ENCODE results near the gene SEPTIN1.
"Not testable (repeated sequence)": the region's sequence is repeated elsewhere in the genome, so short reads cannot be mapped to it uniquely, and the experiment has no call there.

The SEPTIN1 gene

DNA sequence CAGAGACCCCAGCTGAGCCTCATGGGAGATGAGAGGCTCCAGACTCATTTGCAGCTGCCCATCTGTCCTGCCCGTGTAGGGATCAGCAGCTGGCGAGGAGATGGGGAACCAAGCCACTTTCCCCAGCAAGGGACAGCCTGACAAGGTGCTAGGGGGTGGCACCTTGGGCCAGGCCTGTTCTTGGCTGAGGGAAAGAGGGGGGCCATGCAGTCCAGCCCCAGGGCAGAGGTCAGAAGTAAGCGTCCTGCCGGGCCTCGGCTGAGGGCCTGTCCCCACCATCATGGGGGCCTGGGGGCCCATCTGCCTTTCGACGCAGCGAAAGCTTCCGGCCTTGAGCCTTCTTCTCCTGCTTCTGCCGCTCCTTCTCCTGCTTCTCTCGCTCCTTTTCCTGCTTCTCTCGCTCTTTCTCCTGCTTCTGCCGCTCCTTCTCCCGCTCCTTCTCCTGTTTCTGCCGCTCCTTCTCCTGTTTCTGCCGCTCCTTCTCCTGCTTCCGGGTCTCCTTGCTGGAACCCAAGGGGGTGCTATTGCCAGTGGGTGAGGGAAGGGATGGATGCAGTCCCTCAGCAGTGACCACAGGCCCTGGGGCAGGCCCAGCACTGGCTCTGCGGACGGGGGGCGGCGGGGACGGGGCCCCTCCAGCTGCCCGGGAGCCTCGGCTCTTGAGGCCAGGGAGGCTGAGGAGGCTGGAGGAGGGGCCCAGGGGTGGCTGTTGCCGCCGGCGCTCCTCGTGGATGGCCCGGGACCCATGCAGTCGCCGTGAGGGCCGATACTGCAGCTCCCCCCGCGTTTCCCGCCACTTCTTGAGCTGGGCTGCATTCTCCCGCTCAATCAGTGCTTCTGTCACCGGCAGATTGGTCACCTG, 24.4 kb downstream of the SEPTIN1 start:
- no peak for DNase-seq (ENCODE audit: low read depth in 2 of 3, low spot score in 2 of 3)

DNA sequence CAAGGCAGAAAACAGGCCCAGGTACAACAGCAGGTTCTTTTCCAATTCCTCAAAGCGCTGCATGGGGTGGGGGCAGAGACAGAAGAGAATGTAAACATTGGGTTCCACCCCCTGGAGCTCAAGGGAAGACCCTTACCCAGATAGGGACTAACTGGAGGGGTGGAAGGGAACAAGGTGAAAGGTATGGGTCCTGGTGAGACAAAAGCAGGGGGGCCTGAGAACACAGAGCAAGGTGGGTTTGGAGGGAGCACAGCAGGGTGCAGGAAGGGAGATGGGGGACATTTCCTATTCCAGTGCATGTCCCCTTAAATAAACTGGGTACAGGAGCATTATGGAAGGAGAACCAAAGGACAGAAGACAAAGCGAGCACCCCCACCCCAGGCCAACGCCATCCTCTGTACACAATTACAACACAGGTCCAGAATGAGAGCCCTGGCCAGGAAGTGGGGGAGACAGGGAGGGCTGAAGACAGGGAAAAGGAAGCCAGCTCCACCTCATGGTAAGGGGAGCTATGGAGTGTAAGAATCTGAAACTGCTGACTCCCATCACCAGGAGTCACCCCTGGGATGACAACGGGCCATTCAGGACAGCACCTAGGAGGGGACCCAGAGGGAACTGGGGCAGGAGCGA, 25.2 kb downstream of the SEPTIN1 start:
- DNase-seq (ENCODE audit: low read depth in 2 of 3, low spot score in 2 of 3): no peak

DNA sequence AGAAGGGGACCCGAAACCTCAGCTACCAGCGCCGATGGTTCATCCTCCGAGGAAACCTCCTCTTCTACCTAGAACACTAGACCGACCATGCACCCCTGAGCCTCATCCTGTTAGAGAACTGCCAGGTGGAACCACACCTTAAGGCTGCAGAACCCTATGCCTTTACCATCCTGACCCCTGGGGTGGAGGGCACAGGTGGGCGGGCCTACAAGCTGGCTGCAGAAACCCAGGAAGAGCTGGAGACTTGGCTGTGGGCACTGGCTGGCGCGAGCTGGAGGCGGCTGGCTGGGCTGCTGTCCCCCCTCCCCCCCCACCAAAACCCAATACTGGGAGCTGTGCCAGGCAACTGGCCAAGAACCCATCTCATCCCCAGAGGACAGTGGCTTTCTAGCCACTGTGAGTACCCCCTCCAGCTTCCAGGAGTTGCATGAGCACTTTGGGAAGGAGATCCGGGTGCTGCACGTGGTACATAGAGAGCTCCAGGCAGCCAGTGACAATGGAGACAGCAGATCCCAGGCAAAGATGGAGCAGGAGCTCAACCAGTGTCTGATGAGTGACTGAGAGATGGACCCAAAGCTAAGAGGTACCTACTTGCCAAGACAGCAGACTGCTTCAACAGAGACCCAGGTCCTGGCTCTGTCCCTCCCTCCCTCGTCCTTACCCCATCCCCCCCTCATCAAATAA, 25.8 kb downstream of the SEPTIN1 start:
- no peak for DNase-seq (ENCODE audit: low read depth in 2 of 3, low spot score in 2 of 3)

DNA sequence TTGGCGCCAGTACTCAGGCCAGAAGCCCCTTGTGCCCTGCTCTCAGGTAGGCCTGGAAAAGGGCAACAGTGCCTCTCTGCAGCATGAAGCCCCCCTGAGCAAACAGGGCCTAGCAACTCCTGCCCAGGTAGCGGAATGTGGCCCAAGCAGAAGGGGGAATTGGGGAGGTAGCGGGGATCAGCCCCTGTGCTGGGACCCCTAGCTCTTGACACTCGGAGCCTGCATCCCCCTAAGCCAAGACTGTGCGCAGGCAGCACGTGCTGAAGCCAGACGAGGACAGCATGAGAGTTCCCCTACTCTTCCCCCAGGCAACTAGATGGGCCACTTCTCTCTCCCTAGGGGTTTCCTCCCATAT, 26.4 kb downstream of the SEPTIN1 start:
- no peak for DNase-seq (ENCODE audit: low read depth in 2 of 3, low spot score in 2 of 3)

DNA sequence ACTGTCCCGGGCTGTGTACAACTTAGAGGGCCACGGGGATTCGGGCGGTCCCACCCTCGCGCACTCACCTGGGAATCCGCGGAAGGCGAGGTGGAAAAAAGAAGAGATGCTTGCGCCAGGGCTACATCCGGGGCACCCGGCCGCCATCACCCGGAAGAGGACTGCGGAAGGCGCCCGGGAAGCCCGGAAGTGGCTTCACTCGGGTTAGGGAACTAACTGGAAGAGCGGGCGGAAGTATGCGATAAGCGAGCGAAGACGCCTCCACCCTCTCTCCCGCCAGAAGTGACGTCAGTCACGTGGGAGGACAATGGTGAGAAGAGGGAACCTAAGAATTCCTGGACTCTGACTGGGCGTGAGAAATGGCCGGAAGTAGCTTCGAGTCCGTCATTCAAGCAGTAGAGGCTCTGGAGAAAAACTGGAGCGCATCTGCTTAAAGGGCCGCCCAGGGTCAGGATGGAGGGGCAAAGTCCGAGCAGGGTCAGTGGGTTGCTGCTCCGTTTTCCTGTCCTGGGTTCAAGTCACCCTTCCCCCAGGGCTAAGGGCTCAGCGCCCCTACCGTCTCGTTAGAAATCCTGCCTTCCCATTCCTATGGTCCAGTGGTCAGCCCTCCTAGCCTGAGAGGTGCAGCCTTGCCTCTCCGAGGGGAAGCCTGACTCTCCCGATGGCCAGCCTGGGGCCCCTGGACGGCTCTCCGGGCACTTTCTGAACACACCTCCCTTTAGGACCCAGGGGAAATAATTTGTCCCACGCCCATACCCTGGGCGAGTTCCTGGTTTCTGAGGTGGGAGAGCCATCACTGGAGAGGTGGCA, 27.0 kb downstream of the SEPTIN1 start, which contains the start of gene CD2BP2:
Gene CD2BP2, minus strand, starts transcription at position 165 of the 810 bp plus-strand sequence. CDS start 627 bp downstream, outside the sequence.
- peak; percentile 72 to 79 (median 76) for DNase-seq (ENCODE audit: low read depth in 2 of 3, low spot score in 2 of 3)

DNA sequence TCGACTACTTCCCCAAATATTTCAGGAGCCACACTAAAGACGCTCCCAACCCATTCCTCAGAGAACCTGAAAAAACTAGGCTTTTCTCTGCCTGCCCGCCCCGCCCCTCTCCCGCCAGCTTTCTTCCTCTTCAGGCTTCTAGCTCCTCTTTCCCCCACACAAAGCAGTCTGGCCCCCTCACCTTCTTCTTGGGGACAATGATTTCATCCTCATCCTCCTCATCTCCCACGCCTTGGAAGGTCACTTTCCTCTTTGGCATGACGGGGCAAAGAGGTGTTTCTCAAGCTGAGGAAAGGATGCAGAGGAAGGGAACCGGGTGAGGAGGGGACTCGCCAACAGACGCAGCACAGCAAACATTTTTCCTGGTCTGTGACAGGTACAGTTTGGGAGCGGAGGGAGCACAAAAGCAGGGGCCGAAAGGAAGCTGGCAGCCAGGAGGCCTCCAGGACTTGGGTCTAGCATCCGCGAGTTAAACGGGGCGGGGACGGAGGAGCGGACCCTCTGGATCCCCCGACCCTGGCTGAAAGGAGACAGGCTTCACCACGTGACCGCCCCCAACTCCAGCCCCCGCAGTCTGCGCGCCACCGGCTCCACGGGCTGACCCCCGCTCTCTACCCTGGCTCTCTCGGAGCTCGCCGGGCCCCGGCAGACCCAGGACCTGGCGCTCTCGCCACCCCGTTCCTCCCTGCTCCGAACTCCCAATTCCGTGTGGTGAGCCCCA, 27.8 kb downstream of the SEPTIN1 start:
- DNase-seq (ENCODE audit: low read depth in 2 of 3, low spot score in 2 of 3): no peak

DNA sequence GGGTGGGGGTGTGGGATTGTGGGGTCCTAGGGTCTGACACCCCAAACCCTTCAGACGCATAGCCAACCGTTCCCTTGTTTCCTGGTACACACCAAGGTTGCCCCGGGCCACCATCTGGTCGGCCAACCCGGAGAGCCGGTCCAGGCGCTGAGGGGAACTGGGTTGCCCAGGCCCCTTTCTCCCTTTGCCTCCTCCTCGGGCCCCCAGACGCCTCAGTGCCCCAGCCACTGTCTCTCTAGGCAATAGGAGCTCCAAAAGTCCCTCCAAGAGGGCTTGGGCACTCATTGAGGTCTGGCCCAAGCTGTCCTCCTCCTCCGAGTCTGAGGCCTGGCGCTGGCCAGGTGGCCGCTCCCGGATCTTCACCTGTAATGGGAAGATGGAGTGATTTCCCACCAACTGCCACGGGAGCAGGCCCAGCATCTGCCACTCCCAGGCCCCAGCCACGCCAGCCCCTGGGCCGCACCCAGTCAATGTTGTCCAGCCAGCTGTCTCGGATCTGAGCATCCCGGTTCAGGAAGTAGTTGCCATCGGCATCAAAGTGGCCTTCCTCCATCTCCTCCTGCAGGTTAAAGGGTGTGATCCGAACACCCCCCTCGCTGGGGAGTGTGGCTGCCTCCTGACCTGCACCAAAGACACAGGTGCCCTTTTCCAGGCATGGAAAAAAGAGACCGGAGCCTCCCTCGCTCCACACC, 28.8 kb downstream of the SEPTIN1 start:
- no peak for DNase-seq (ENCODE audit: low read depth in 2 of 3, low spot score in 2 of 3)

DNA sequence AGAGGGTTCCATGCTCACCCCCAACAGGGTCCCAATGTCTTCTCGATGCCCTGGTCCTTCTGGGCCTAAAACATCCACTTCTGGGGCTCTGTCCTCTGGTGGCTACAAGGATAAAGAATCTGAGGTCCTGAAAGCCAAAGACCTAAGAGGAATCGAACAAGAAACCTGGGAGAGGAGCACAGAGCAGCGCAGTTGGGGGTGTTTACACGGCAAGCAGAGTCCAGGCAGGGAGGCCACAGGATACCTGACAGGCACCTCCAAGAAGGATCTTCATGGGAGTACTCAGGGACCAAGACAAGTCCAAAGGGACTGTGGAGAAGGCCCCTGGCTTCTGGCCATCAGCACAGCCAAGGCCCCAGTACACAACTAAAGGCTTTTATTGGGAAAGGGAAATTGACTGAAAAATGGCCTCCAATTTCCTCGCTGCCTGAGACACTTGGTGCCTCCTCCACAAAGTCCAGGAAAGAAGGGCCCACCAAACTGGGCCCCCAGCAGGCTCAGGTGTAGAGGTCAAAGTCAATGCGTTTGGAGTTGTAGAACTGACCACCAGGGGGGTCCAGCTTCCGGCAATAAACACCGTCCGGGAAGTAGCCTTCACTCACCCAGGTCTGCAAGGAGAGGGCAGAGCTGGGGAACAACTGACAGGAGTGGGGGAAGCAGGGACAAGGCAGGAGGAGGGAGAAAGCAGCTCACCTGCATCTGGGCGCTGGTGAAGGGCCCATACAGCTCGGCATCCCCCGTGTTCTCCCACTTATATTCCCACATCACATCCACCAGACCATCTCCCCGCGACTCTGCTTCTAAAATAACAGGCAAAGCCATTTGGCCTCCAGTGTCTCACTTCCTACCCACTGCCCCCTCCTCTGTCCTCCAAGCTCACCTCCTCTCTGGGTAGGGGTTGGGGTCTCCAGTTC, 29.6 kb downstream of the SEPTIN1 start:
- DNase-seq (ENCODE audit: low read depth in 2 of 3, low spot score in 2 of 3): no peak

DNA sequence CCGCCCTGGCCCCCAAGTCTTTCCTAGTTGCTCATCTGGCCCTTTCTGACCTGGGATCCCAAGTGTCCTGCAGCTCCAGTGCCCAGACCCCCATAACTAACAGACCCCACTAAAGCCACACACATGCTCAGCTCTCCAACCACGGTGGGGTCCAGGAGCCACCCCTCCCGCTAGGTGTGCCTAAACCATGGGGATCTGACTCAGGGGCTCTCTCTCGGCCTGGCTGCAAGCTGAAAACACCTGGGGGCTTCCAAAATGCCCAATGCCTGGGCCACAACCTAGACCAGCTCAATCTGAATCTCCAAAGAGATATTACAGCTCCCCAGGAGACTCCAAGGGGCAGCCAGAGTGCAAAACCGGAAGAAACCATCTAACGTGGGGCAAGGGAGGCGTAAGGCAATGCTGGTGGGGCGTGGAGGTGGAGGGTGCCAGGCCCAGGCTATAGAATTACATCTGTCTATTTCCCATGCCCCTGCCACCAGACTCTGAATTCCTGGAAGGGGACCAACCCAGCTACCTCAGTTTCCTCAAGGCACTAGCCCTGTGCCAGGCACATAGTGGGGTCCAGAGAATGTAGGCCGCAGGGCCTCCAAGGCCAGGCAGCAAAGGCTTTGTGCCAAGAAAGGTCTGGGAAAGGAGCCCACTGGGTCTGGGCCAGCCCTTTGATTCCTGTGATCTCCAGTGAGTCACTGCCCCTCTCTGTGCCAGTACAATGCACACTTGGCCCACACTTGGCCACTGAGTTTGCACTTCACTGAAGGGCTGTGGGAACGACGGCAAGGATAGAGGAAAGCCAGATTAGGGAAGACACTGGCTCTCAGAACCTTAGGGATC, 30.6 kb downstream of the SEPTIN1 start:
- DNase-seq (ENCODE audit: low read depth in 2 of 3, low spot score in 2 of 3): no peak

DNA sequence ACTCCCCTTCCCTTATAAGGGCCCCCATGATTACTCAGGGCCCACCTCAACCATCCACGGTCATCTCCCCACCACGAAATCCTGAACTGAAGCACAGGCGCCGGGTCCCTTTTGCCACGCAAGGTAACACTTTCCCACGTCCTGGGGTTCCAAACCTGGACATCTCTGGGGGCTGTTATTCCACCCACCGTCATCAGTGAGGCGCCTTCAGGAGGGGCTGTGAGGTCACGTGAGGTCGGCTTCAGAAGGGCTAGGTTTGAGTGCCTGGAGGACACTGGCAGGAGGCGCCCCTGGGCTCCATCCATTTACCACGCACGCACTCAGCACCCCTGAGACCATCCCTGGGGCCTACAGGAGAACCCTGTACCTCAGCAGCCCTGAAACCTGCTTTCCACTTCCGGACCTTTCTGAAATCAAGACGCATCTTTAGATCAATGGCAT, 31.3 kb downstream of the SEPTIN1 start:
- no peak for DNase-seq (ENCODE audit: low read depth in 2 of 3, low spot score in 2 of 3)

DNA sequence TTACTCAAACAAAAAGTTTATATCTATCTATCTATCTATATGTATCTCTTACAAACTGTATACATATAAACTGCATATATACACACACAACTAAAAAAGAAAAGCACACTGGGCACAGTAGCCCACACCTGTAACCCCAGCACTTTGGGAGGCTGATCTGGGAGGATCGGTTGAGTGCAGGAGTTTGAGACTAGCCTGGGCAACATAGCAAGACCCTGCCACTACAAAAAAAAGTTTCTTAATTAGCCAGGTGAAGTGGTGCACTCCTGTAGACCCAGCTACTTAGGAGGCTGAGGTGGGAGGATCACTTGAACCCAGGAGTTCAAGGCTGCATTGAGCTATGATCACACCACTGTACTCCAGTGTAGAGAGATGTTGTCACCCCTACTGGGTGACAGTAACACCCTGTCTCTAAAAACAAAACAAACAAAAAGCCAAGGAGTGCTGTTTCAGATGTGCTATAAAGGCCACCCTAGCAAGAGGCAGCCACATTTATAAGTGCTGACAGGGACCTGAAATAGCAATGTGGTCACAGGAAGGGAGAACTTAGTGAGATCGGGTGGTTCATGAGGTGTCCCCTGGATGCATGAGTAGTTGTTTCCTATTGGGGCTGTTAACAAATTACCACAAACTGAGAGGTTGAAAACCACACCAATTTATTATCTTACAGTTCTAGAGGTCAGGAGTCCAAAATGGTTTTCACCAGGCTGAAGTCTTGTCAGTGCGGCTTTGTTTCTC, 32.1 kb downstream of the SEPTIN1 start:
- DNase-seq (ENCODE audit: low read depth in 2 of 3, low spot score in 2 of 3): no peak

DNA sequence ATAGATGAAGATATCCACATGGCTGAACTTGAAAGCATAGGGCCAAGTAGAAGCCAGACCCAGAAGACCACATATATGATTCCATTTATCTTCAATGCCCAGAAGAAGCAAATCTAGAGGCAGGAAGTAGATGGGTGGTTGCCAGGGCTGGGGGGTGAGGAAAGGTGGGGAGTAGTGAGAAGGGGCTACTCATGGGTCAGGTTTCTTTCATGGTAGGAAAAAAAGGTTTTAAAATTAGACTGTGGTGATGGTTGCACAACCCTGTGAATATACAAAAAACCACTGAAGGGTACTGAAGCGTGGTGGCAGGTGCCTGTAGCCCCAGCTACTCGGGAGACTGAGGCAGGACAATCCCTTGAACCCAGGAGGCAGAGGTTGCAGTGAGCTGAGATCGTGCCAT, 32.7 kb downstream of the SEPTIN1 start:
- no peak for DNase-seq (ENCODE audit: low read depth in 2 of 3, low spot score in 2 of 3)

DNA sequence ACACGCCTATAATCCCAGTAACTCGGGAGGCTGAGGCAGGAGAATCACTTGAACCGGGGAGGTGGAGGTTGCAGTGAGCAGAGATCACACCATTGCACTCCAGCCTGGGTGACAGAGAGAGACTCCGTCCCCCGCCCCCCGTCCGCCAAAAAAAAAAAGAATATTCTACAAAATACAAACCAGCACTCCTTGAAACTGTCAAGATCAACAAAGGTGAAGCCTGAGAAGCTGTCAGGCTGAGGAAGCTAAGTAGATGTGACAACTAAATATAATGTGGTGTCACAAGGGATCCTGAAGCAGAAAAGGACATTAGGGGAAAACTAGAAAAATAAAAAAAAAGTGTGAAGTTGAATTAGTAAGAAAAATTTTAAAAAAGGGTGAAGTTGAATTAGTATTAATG, 33.4 kb downstream of the SEPTIN1 start:
- DNase-seq (ENCODE audit: low read depth in 2 of 3, low spot score in 2 of 3): no peak

DNA sequence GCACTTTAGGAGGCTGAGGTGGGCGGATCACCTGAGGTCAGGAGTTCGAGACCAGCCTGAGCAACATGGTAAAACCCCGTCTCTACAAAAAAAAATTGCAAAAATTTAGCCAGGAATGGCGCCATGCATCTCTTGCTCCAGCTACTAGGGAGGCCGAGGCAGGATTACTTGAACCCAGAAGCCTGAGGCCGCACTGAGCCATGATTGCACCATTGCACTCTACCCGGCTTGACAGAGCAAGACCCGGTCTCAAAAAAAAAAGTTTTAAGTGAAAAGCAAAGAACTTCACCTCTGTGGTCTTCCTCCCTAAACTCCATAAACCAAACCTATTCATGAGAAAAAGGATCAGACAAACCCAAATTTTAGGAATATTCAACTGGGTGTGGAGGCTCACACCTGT, 34.2 kb downstream of the SEPTIN1 start:
- DNase-seq (ENCODE audit: low read depth in 2 of 3, low spot score in 2 of 3): no peak

DNA sequence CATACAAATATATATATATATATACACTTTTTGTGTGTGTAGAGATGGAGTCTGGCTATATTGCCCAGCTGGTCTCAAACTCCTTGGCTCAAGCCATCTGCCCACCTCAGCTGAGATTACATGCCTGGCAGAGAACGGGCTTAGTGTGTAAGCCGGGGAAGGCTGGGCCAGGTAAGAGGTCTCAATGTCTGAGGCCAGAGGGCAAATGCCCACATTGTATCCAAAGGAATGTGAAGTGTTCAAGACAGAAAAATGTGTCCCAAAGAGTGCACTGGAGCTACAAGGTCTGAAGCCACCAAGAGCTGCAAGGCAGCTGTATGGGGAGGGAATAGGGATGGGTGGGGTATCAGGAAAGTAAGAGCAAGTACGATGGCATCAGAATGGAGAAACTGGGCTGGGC, 36.1 kb downstream of the SEPTIN1 start:
- DNase-seq (ENCODE audit: low read depth in 2 of 3, low spot score in 2 of 3): no peak

DNA sequence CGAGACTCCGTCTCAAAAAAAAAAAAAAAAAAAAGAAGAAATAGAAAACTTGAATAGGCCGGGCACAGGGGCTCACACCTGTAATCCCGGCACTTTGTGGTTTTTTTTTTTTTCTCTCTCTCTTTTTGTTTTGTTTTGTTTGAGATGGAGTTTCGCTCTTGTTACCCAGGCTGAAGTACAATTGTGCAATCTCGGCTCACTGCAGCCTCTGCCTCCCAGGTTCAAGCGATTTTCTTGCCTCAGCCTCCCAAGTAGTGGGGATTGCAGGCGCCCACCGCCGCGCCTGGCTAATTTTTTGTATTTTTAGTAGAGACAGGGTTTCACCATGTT, 38.9 kb downstream of the SEPTIN1 start:
- DNase-seq (ENCODE audit: low read depth in 2 of 3, low spot score in 2 of 3): not testable (repeated sequence)

DNA sequence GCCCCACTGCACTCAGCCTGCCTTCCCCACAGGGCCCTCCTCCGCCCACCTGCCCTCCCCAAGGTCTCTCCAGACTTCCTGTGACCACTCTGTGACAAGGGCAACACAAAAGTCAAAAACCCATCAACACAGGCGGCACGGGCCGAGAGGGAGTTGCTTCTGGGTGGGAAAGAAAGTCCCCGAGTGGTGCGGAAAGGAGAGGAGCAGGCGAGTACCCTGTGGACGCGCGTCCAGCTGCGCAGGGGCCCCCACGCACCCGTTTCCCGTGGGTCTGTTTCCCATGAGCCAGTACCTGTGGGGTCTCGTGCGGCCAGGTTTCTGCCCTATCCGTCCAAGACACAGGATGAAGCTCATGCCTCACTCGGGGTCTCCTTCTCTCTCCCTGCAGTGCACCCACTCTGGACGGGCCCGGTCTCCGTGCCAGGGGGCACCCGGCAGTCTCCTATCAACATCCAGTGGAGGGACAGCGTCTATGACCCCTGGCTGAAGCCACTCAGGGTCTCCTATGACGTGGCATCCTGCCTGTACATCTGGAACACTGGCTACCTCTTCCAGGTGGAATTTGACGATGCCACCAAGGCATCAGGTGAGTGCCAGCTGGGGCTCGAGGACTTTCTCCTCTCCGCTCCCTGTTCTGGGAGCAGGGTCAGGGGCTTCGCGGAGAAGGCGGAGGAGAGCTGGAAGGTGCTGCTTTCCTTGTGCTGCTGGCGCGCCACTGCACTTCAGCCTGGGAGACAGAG, 39.4 kb downstream of the SEPTIN1 start:
- no peak for DNase-seq (ENCODE audit: low read depth in 2 of 3, low spot score in 2 of 3)

Measured in activated CD8-positive, alpha-beta memory T cell treated with anti-CD3 and anti-CD28 coated beads for 48 hours (primary cell).